H1 (cell line): ENCODE data around the gene PITPNC1. TPM values are rescaled to one million over a fixed set of nuclear protein-coding genes. Genes with fewer than 3 reads are reported as not detected.

Source experiments
- JUN ChIP-seq: IDR thresholded peaks from 2 replicates; pipeline ENCODE4 v1.6.1; 2011; ENCODE audit warnings: low read depth, mild to moderate bottlenecking, improper control_type of control experiment, low read length
- KDM1A ChIP-seq: fragments of 200-600, 300-600 bp; sonication (generic); IDR thresholded peaks from 2 replicates; pipeline ENCODE4 v1.7.1; 2016; ENCODE audit warnings: mild to moderate bottlenecking, low read length, borderline replicate concordance
- MAX ChIP-seq: IDR thresholded peaks from 2 replicates; pipeline ENCODE4 v1.6.1; 2012; ENCODE audit warnings: inconsistent platforms
- NANOG ChIP-seq: IDR thresholded peaks from 2 replicates; pipeline ENCODE4 v1.6.1; 2011; ENCODE audit warnings: low read length, low read depth, mild to moderate bottlenecking, inconsistent platforms; ENCODE audit not compliant: insufficient read depth, poor library complexity, severe bottlenecking
- SIRT6 ChIP-seq: IDR thresholded peaks from one replicate; pipeline ENCODE4 v1.7.1; 2012; ENCODE audit warnings: low read length, inconsistent platforms
- SRF ChIP-seq: IDR thresholded peaks from 2 replicates; pipeline ENCODE4 v1.6.1; 2011; ENCODE audit warnings: mild to moderate bottlenecking, low read depth, low read length, moderate library complexity
- TCF12 ChIP-seq: IDR thresholded peaks from 2 replicates; pipeline ENCODE4 v1.6.1; 2011; ENCODE audit warnings: low read depth, mild to moderate bottlenecking, low read length
- polyA plus RNA-seq, 7 experiments: library from polyadenylated mRNA; depleted of rRNA in 3 of 7; stranded (reverse) in 5 of 7; unstranded in 2 of 7; fragments of >200 nt in 5 of 7; fragments of 200-250 nt in 2 of 7; gene quantifications; 1 replicate in 5 of 7; 2 replicates in 1 of 7; 4 replicates in 1 of 7; pipeline versions ENCODE4 v1.2.1 to v1.2.3, GENCODE V29; 2011 to 2013; ENCODE audit warnings: missing spikeins in 2 of 7, mixed read lengths in 2 of 7
- total RNA-seq: library from RNA; stranded (reverse); fragmentation: NEBNext Ultra II Directional; extraction: Animal tissue kit (Norgen Biotek cat#: 25700); gene quantifications from 2 replicates; pipeline ENCODE4 v1.2.1, GENCODE V29; 2021

PITPNC1 gene
- total and polyA plus RNA-seq, 2 of the 8 experiments (the other 6 are each of a cell fraction or from before 2014, with no cell fraction given) = 17.6 to 54.7 TPM

GRCh38 chr17:67492251-67492740 lies 115.2 kb downstream of the PITPNC1 start (continued):
- TF ChIP-seq KDM1A (no peak), SIRT6 (no peak), NANOG (no peak), SRF (no peak), TCF12 (no peak), MAX (no peak), JUN (no peak)
